CD4-positive, alpha-beta T cell (primary cell): ENCODE measurements around the gene CHD9. TPM values are rescaled to one million over a fixed set of nuclear protein-coding genes. Genes with fewer than 3 reads are reported as not detected.

Experiments used
- ATAC-seq: fragments of 200-7000 bp; cut with Tn5 transposase; one replicate; pipeline ENCODE4 v1.10.0; 2022; ENCODE audit warnings: mild to moderate bottlenecking; ENCODE audit not compliant: poor library complexity
- CTCF ChIA-PET: fragments of 350-600 bp; sonication (Branson Sonifier 250); formaldehyde crosslinking; loops from one replicate; lab custom pipeline; 2021; ENCODE audit warnings: antibody characterized with exemption, inconsistent platforms; lab: Charles Lee
- POLR2A ChIA-PET: fragments of 350-600 bp; sonication (Branson Sonifier 250); formaldehyde crosslinking; loops from one replicate; lab custom pipeline; 2021; ENCODE audit warnings: antibody characterized with exemption, inconsistent platforms; lab: Charles Lee
- DNase-seq, 14 experiments: peaks; one replicate each; pipeline ENCODE4 v3.0.0-alpha.2; 2013 to 2020; ENCODE audit warnings: mixed read lengths in 2 of 14
- H3K27ac ChIP-seq, 2 donors: one replicate each; pipeline versions ENCODE4 v1.5.1 to v1.7.0; 2013; ENCODE audit warnings: low read length in 2 of 2, low read depth in 1 of 2, mild to moderate bottlenecking in 1 of 2
- H3K27me3 ChIP-seq, 2 experiments: 1 replicate in 1 of 2; 2 replicates in 1 of 2; pipeline versions ENCODE4 v1.6.1 to v1.7.0; 2013; ENCODE audit warnings: low read length in 2 of 2, control low read depth in 1 of 2, mild to moderate bottlenecking in 1 of 2, moderate library complexity in 1 of 2; ENCODE audit not compliant: insufficient read depth in 2 of 2, control insufficient read depth in 1 of 2
- H3K36me3 ChIP-seq: one replicate; pipeline ENCODE4 v1.6.1; 2013; ENCODE audit warnings: low read length, control low read depth; ENCODE audit not compliant: insufficient read depth
- H3K4me1 ChIP-seq: one replicate; pipeline ENCODE4 v1.6.1; 2013; ENCODE audit warnings: low read length, control low read depth; ENCODE audit not compliant: insufficient read depth
- H3K4me3 ChIP-seq: one replicate; pipeline ENCODE4 v1.5.1; 2013; ENCODE audit warnings: mild to moderate bottlenecking, low read length, moderate library complexity
- H3K9me3 ChIP-seq, 2 experiments: 1 replicate in 1 of 2; 2 replicates in 1 of 2; pipeline versions ENCODE4 v1.6.1 to v1.7.0; 2013; ENCODE audit warnings: low read length in 2 of 2, mild to moderate bottlenecking in 2 of 2, control low read depth in 1 of 2, moderate library complexity in 1 of 2; ENCODE audit not compliant: control insufficient read depth in 1 of 2, insufficient read depth in 1 of 2
- H3K27ac Mint-ChIP-seq: one replicate; pipeline ENCODE4 v1.8.0; 2020; ENCODE audit warnings: mixed read lengths
- H3K27me3 Mint-ChIP-seq: one replicate; pipeline ENCODE4 v1.8.0; 2021; ENCODE audit warnings: mixed read lengths
- H3K36me3 Mint-ChIP-seq: one replicate; pipeline ENCODE4 v1.8.0; 2021; ENCODE audit warnings: low read depth, mixed read lengths
- H3K4me1 Mint-ChIP-seq: one replicate; pipeline ENCODE4 v1.8.0; 2021; ENCODE audit warnings: low read depth, mixed read lengths
- H3K4me3 Mint-ChIP-seq: one replicate; pipeline ENCODE4 v1.8.0; 2020; ENCODE audit warnings: mild to moderate bottlenecking, mixed read lengths
- H3K9me3 Mint-ChIP-seq: one replicate; pipeline ENCODE4 v1.8.0; 2020; ENCODE audit warnings: mixed read lengths
- CTCF ChIP-seq: fragments of 200-600 bp; IDR thresholded peaks from one replicate; pipeline ENCODE4 v1.8.0; 2022; ENCODE audit warnings: antibody characterized with exemption, mild to moderate bottlenecking
- intact Hi-C, 2 experiments: fragments of 100-400 bp; cut with DNase I in 1 of 2; cut with micrococcal nuclease in 1 of 2; formaldehyde crosslinking; loops; one replicate each; pipeline versions ENCODE4 v1.15.1 to v1.9.0; 2023 to 2025; cut with DNase I, micrococcal nuclease
- total RNA-seq, 174 experiments: library from RNA in 2 of 174; stranded (reverse) in 2 of 174; gene quantifications; one replicate each; pipeline ENCODE4 v1.2.3 and lab custom pipeline; 2021 to 2026

Gene CHD9
- total RNA-seq, 2 experiments from 2014 or later: 28.2 to 28.8 TPM

- H3K9me3 Mint-ChIP-seq: no peaks in the 10 kb centered on the region
- no peaks in the 10 kb centered on the region for H3K4me1 ChIP-seq
- DNase-seq (peak in 2 of 14 experiments; percentile 14 to 15), ATAC-seq (no peak)
- H3K36me3 ChIP-seq: peaks cover 4% of the 10 kb centered on the region
- H3K4me1 Mint-ChIP-seq: peaks cover 6% of the 10 kb centered on the region
- H3K27me3 ChIP-seq: no peaks in the 10 kb centered on the region
- no peak overlapping the region for H3K27ac ChIP-seq
- peaks cover 19% of the 10 kb centered on the region for H3K36me3 Mint-ChIP-seq
- H3K4me3 Mint-ChIP-seq: no peak overlapping the region
- H3K27me3 Mint-ChIP-seq: no peaks in the 10 kb centered on the region
- CTCF ChIA-PET: no interaction called here
- H3K9me3 ChIP-seq: no peaks in the 10 kb centered on the region
- H3K27ac Mint-ChIP-seq: no peak overlapping the region
- POLR2A ChIA-PET: no interaction called here
- no peak overlapping the region for H3K4me3 ChIP-seq
- no peak for TF ChIP-seq CTCF
- intact Hi-C loops: no loop called here
Measured at GRCh38 chr16:53219795-53220454, 165.1 kb downstream of the CHD9 start.

GRCh38 chr16:53220585-53220984, 165.8 kb downstream of the CHD9 start:
- Mint-ChIP-seq H3K9me3 (no peaks in the 10 kb centered on the region), H3K27ac (no peak overlapping the region), H3K27me3 (no peaks in the 10 kb centered on the region), H3K36me3 (peaks cover 19% of the 10 kb centered on the region), H3K4me3 (no peak overlapping the region), H3K4me1 (peaks cover under 1% of the 10 kb centered on the region)
- POLR2A ChIA-PET: no interaction called here
- no peaks in the 10 kb centered on the region for H3K27me3 ChIP-seq
- H3K9me3 ChIP-seq: no peaks in the 10 kb centered on the region
- no peak overlapping the region for H3K4me3 ChIP-seq
- H3K36me3 ChIP-seq: peaks cover 4% of the 10 kb centered on the region
- DNase-seq (peak in 4 of 14 experiments; percentile 12 to 33 (median 24)), ATAC-seq (no peak)
- no peaks in the 10 kb centered on the region for H3K4me1 ChIP-seq
- CTCF ChIA-PET: no interaction called here
- H3K27ac ChIP-seq: no peak overlapping the region
- intact Hi-C loops: no loop called here
- TF ChIP-seq CTCF: no peak

GRCh38 chr16:53224951-53225533, 170.3 kb downstream of the CHD9 start:
- no peak overlapping the region for H3K27ac Mint-ChIP-seq
- no peaks in the 10 kb centered on the region for H3K4me1 Mint-ChIP-seq
- CTCF ChIA-PET: no interaction called here
- intact Hi-C loops: no loop called here
- H3K36me3 Mint-ChIP-seq: peaks cover 49% of the 10 kb centered on the region
- no peaks in the 10 kb centered on the region for H3K9me3 Mint-ChIP-seq
- H3K4me1 ChIP-seq: no peaks in the 10 kb centered on the region
- H3K9me3 ChIP-seq: no peaks in the 10 kb centered on the region
- H3K4me3 ChIP-seq: no peak overlapping the region
- no peaks in the 10 kb centered on the region for H3K27me3 ChIP-seq
- DNase-seq (peak in 2 of 14 experiments; percentile 5 to 9), ATAC-seq (no peak)
- POLR2A ChIA-PET: no interaction called here
- peaks cover 31% of the 10 kb centered on the region for H3K36me3 ChIP-seq
- no peak overlapping the region for H3K4me3 Mint-ChIP-seq
- no peak for TF ChIP-seq CTCF
- no peaks in the 10 kb centered on the region for H3K27me3 Mint-ChIP-seq
- no peak overlapping the region for H3K27ac ChIP-seq
